ENCODE measurements around the gene TSPAN11.

Gene TSPAN11

DNA sequence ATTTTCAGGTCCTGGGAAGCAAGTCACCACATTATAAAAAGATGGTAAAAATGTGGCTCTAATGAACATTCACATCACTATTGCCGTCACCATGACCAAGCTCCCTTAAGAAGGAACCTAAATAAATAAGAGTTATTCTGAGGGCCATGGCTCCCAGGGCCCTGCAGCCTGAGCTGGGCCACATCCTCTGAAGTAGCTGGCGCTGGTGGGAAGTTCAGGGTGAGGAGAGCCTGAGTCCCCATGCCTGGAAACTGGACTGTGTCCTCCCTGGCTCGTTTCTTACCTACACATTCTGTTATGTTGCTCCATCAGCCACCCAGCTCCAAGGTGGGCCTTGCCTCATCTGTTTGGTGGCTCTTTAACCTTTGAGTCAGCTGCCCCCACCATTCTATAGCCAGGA, 42.5 kb downstream of the TSPAN11 start:
- TF ChIP-seq SUZ12 (IDR thresholded peaks at IDR 0.05; ENCODE audit: extremely low read depth, insufficient read depth, insufficient read length) (no peak), YY1 (IDR thresholded peaks at IDR 0.05; ENCODE audit: insufficient read depth, insufficient read length) (no peak), ZNF274 (IDR thresholded peaks at IDR 0.05; ENCODE audit: low read depth, low read length) (no peak)
- no peak overlapping the region for H3K4me3 ChIP-seq (ENCODE audit: insufficient read length, low read depth)

DNA sequence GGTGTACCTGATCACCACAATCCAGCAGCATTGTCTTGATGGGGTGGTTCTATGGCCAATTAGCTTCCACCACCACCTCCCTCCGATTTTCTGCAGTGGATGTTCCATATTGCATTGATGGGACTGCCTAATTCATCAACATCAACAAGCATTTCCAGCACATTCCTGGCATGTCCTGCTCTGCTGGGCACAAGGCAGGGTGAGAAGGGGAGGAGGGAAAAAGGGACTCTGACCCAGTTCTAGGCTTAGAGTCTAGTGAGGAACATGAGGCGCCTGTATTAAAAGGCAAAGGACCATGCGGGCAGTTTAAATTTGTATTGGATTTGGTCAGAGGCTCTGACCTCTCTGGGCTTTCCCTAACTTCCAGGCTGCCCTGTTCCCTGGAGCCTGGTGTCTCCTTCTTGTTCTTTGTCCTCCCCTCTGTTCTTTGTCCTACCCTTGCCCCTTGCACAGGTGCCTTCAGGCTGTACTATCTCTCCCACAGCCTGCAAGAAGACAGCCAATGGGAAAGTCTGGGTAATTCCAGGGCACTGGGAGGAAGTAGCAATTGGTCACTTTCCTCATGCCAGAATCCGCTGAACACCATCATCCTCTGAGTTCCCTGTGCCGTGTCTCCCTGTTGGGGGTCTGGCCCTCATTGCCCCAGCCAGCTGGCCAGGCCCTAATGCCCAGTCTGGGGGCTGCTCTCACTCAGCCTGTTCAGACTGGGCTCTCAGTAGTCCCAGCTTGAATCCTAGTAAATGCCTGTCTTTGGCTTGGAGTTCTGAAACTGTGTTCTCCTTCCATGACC, 43.3 kb downstream of the TSPAN11 start:
- TF ChIP-seq YY1 (IDR thresholded peaks at IDR 0.05; ENCODE audit: insufficient read depth, insufficient read length): no peak
- TF ChIP-seq ZNF274 (IDR thresholded peaks at IDR 0.05; ENCODE audit: low read depth, low read length): no peak
- TF ChIP-seq SUZ12 (IDR thresholded peaks at IDR 0.05; ENCODE audit: extremely low read depth, insufficient read depth, insufficient read length): no peak
- Histone ChIP-seq H3K9me3 (ENCODE audit: insufficient read depth, low read length) (no peaks in the 10 kb centered on the region), H3K27me3 (ENCODE audit: insufficient read depth, insufficient read length) (peaks cover 10% of the 10 kb centered on the region), H3K9ac (ENCODE audit: insufficient read length, low read depth) (no peak overlapping the region), H3K36me3 (ENCODE audit: insufficient read depth, insufficient read length, low read length) (no peaks in the 10 kb centered on the region), H3K4me1 (ENCODE audit: insufficient read depth, insufficient read length) (peaks cover 5% of the 10 kb centered on the region), H3K4me3 (ENCODE audit: insufficient read length, low read depth) (no peak overlapping the region)
- DNase-seq (ENCODE audit: low read depth, low spot score): no peak

More for the DNA sequence above, 42.5 kb downstream of the TSPAN11 start:
- Histone ChIP-seq H3K27me3 (ENCODE audit: insufficient read depth, insufficient read length) (peaks cover 10% of the 10 kb centered on the region), H3K4me1 (ENCODE audit: insufficient read depth, insufficient read length) (peaks cover 5% of the 10 kb centered on the region), H3K36me3 (ENCODE audit: insufficient read depth, insufficient read length, low read length) (no peaks in the 10 kb centered on the region), H3K9ac (ENCODE audit: insufficient read length, low read depth) (no peak overlapping the region), H3K9me3 (ENCODE audit: insufficient read depth, low read length) (no peaks in the 10 kb centered on the region)
- no peak for DNase-seq (ENCODE audit: low read depth, low spot score)

DNA sequence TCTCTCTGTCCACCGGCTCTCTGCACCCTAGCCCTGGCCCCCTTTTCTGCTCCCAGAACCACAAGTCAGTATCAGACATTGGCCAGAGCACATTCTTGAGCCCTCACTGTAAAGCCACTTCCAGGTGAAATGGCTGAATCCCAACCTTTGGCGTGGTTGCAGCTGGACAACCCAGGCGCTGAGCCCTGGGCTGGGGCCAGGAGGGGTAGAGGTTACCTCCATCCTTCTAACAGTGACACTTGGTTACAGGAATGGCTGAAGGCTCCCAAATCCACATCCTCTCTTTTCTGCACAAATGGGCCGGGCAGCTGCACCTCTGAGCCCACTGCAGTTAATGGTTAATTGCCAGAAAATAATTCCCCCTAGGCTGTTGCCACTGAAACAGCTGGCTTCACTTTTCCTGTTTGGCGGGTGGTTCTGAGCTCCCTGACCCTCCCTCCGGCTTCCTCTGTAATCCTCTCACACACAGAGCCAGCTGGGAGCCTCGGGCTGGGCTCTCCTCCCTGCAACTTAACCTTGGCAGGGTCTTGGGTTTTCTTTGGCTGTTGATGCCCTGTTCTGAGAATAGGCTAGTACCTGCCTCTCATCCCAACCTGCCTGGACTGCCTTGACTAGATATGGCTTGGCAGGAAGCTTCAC, 44.1 kb downstream of the TSPAN11 start:
- DNase-seq (ENCODE audit: low read depth, low spot score): no peak
- TF ChIP-seq YY1 (IDR thresholded peaks at IDR 0.05; ENCODE audit: insufficient read depth, insufficient read length) (no peak), ZNF274 (IDR thresholded peaks at IDR 0.05; ENCODE audit: low read depth, low read length) (no peak), SUZ12 (IDR thresholded peaks at IDR 0.05; ENCODE audit: extremely low read depth, insufficient read depth, insufficient read length) (no peak)
- Histone ChIP-seq H3K9me3 (ENCODE audit: insufficient read depth, low read length) (no peaks in the 10 kb centered on the region), H3K4me3 (ENCODE audit: insufficient read length, low read depth) (no peak overlapping the region), H3K36me3 (ENCODE audit: insufficient read depth, insufficient read length, low read length) (no peaks in the 10 kb centered on the region), H3K27me3 (ENCODE audit: insufficient read depth, insufficient read length) (peaks cover 10% of the 10 kb centered on the region), H3K4me1 (ENCODE audit: insufficient read depth, insufficient read length) (peaks cover 5% of the 10 kb centered on the region), H3K9ac (ENCODE audit: insufficient read length, low read depth) (no peak overlapping the region)

DNA sequence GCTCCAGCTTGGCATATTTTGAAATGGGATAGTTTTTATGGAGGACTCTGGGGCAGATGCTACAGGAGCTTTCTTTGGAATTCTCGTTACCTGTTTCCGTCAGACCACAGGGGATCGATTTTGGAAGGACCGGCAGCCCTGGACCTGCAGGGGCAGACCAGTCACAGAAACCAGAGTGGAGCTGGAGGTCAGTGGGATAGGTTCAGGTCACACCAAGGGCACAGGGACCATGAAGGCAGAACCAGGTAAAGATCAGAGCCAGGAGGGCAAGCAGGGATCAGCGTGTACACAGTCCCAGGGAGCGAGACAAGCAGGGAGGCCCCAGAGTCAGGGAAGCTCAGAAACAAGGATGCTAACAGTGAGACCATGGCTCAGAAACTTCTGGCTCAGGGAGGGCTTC, 45.5 kb downstream of the TSPAN11 start:
- no peaks in the 10 kb centered on the region for H3K9me3 ChIP-seq (ENCODE audit: insufficient read depth, low read length)
- H3K36me3 ChIP-seq (ENCODE audit: insufficient read depth, insufficient read length, low read length): no peaks in the 10 kb centered on the region
- H3K4me1 ChIP-seq (ENCODE audit: insufficient read depth, insufficient read length): peaks cover 15% of the 10 kb centered on the region
- H3K27me3 ChIP-seq (ENCODE audit: insufficient read depth, insufficient read length): peaks cover 10% of the 10 kb centered on the region
- H3K4me3 ChIP-seq (ENCODE audit: insufficient read length, low read depth): no peak overlapping the region
- DNase-seq (ENCODE audit: low read depth, low spot score): no peak
- TF ChIP-seq SUZ12 (IDR thresholded peaks at IDR 0.05; ENCODE audit: extremely low read depth, insufficient read depth, insufficient read length) (no peak), ZNF274 (IDR thresholded peaks at IDR 0.05; ENCODE audit: low read depth, low read length) (no peak), YY1 (IDR thresholded peaks at IDR 0.05; ENCODE audit: insufficient read depth, insufficient read length) (no peak)
- H3K9ac ChIP-seq (ENCODE audit: insufficient read length, low read depth): no peak overlapping the region

DNA sequence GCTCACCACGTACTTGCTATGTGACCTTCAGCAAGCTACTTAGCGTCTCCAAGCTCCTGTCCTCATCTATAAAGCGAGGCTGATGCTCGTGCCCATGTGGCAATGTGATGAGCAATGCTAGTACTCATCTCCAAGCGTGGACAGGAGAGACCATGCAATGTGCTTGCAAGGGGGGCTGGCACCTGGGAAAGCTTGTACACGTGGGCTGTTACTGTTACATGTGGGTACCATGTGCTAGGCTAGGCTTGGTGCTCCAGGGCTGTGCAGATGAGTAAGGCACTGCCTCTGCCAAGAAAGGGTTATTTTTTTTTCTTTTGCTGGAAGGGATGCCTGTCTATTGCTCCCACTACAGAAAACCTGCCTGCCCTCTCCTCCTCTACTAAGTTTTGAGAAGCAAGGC, 46.6 kb downstream of the TSPAN11 start:
- TF ChIP-seq YY1 (IDR thresholded peaks at IDR 0.05; ENCODE audit: insufficient read depth, insufficient read length): no peak
- no peak for TF ChIP-seq SUZ12 (IDR thresholded peaks at IDR 0.05; ENCODE audit: extremely low read depth, insufficient read depth, insufficient read length)
- TF ChIP-seq ZNF274 (IDR thresholded peaks at IDR 0.05; ENCODE audit: low read depth, low read length): no peak
- H3K27me3 ChIP-seq (ENCODE audit: insufficient read depth, insufficient read length): peaks cover 10% of the 10 kb centered on the region

DNA sequence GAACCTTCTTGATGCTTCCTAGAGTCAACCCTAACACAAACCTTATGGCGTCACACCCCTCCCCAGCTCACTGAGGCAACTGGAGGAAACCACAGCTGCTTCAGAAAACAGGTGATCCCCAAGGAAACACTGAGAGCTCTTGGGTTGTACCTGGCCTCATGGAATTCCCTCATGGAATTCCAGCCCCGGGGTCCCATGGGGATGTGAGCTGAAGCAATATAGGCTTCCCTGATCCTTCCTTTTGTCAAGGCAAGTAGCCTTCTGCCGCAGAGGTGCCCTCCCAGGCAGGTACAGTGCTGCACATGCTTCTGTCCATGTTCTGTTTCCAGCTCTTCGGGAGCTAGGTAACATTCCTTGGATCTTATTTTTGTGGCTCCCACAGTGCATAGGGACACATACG, 47.3 kb downstream of the TSPAN11 start:
- H3K36me3 ChIP-seq (ENCODE audit: insufficient read depth, insufficient read length, low read length): no peaks in the 10 kb centered on the region
- TF ChIP-seq SUZ12 (IDR thresholded peaks at IDR 0.05; ENCODE audit: extremely low read depth, insufficient read depth, insufficient read length): no peak
- TF ChIP-seq YY1 (IDR thresholded peaks at IDR 0.05; ENCODE audit: insufficient read depth, insufficient read length): no peak
- TF ChIP-seq ZNF274 (IDR thresholded peaks at IDR 0.05; ENCODE audit: low read depth, low read length): no peak
- no peak overlapping the region for H3K9ac ChIP-seq (ENCODE audit: insufficient read length, low read depth)
- peaks cover 30% of the 10 kb centered on the region for H3K4me1 ChIP-seq (ENCODE audit: insufficient read depth, insufficient read length)
- H3K27me3 ChIP-seq (ENCODE audit: insufficient read depth, insufficient read length): peaks cover 10% of the 10 kb centered on the region
- DNase-seq (ENCODE audit: low read depth, low spot score): no peak
- no peaks in the 10 kb centered on the region for H3K9me3 ChIP-seq (ENCODE audit: insufficient read depth, low read length)
- H3K4me3 ChIP-seq (ENCODE audit: insufficient read length, low read depth): no peak overlapping the region

More for the DNA sequence above, 46.6 kb downstream of the TSPAN11 start:
- no peak overlapping the region for H3K4me3 ChIP-seq (ENCODE audit: insufficient read length, low read depth)
- DNase-seq (ENCODE audit: low read depth, low spot score): no peak
- H3K36me3 ChIP-seq (ENCODE audit: insufficient read depth, insufficient read length, low read length): no peaks in the 10 kb centered on the region
- H3K4me1 ChIP-seq (ENCODE audit: insufficient read depth, insufficient read length): peaks cover 27% of the 10 kb centered on the region
- H3K9me3 ChIP-seq (ENCODE audit: insufficient read depth, low read length): no peaks in the 10 kb centered on the region
- H3K9ac ChIP-seq (ENCODE audit: insufficient read length, low read depth): no peak overlapping the region

Measured in NT2/D1 (cell line).